ENCODE data around the gene FBXO11. TPM values are rescaled to one million over a fixed set of nuclear protein-coding genes. Genes with fewer than 3 reads are reported as not detected.

The FBXO11 gene
- 31.5 to 57.2 TPM (median 39.0 TPM) in 5 replicates for total RNA-seq (2022; extraction: Qiagen RNA extraction)

GRCh38 chr2:47906157-47907038 is at the start of gene FBXO11:
Gene FBXO11 (minus strand): TSS chr2:47906498. CDS start chr2:47905720, 778 bp downstream.

GRCh38 chr2:47782671-47783485 is 123.4 kb downstream of the FBXO11 start, which contains the start of gene MSH6:
Gene MSH6 (plus strand): TSS chr2:47783145. CDS start chr2:47783234, 89 bp downstream.

Other genes with a start within 250 kb of the FBXO11 start
- gene MSH6, start 123.4 kb downstream of the FBXO11 start, total RNA-seq (2022; extraction: Qiagen RNA extraction): 75.7 to 110 TPM (median 88.0 TPM) in 5 replicates

Data from A549 treated with Hydrocortisone at 1 μM for 4 hours (cell line).